ENCODE data around the gene SCAF1. TPM values are rescaled to one million over a fixed set of nuclear protein-coding genes. Genes with fewer than 3 reads are reported as not detected.
A peak's percentile ranks its signal among the peaks of the same experiment; 100 is the strongest.

Gene SCAF1
- total and polyA plus RNA-seq, 10 of the 15 experiments (the other 5 are each of a cell fraction or from before 2014, with no cell fraction given) = 0.18 to 77.0 (median 5.3) TPM

DNA sequence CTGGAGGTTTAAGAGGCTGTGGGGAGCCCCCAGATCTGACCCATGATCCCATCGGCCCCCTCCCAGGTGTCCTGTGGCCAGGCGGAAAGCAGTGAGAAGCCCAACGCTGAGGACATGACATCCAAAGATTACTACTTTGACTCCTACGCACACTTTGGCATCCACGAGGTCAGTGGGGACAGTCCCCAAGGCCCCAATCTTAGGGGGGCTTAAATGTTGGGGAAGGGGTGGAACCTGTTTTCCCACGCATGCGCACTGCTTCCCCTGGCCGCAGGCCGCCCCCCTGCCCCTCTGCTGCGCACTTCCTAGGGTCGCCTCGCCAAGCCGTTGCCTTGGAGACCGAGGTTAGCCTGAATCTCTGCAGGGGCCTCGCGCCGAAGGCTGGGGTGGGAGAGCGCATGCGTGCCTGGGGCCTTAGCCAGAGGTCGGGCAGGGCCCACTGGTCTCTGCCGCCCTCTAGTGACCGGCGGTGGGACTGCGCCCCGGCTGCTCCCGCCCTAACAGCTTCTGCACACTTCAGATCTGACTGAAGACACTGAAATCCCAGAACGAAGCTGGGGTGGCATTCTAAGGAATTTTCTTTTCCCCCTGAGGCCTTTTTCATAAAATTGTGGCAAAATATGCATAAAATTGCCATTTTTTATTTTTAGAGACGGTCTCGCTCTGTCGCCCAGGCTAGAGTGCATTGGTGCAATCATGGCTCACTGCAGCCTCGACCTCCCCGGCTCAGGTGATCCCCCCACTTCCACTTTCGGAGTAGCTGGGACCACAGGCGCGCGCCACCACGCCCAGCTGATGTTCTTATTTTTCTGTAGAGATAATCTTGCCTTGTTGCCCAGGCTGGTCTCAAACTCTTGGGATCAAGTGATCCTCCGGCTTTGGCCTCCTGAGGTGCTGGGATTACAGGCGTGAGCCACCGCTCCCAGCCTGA is 38.7 kb downstream of the SCAF1 start (continued):
- TF ChIP-seq, protein P1, sequence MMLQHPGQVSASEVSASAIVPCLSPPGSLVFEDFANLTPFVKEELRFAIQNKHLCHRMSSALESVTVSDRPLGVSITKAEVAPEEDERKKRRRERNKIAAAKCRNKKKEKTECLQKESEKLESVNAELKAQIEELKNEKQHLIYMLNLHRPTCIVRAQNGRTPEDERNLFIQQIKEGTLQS (IDR thresholded peaks at IDR 0.05; ENCODE audit: borderline replicate concordance, extremely low read depth, low read depth, low read length) = no peak
- TF ChIP-seq TCF12 (IDR thresholded peaks at IDR 0.05; ENCODE audit: low read depth, low read length) (no peak), RFX5 (IDR thresholded peaks at IDR 0.05; ENCODE audit: low read depth, low read length) (no peak), CHD4 (IDR thresholded peaks at IDR 0.05) (no peak), SMARCA5 (IDR thresholded peaks at IDR 0.05) (peak; percentile 71), SPI1 (IDR thresholded peaks at IDR 0.05; ENCODE audit: borderline replicate concordance, insufficient read depth, low read depth, low read length) (no peak), SRF (IDR thresholded peaks at IDR 0.05; ENCODE audit: low read depth in 2 of 2, low read length in 2 of 2) (no peak), TCF7 (IDR thresholded peaks at IDR 0.05; ENCODE audit: borderline replicate concordance) (no peak), IKZF1 (conservative IDR thresholded peaks at IDR 0.05) (no peak; the same call in 1 of the 2 replicates), BCL11A (IDR thresholded peaks at IDR 0.05; ENCODE audit: low read depth, low read length) (no peak), STAT1 (conservative IDR thresholded peaks at IDR 0.05) (0 out of 2 replicates have a peak, but pooled peaks have one; percentile 53), ASH2L (IDR thresholded peaks at IDR 0.05; ENCODE audit: borderline replicate concordance, low read depth) (no peak), RAD51 (IDR thresholded peaks at IDR 0.05) (no peak)
- TF ChIP-seq, protein P2, sequence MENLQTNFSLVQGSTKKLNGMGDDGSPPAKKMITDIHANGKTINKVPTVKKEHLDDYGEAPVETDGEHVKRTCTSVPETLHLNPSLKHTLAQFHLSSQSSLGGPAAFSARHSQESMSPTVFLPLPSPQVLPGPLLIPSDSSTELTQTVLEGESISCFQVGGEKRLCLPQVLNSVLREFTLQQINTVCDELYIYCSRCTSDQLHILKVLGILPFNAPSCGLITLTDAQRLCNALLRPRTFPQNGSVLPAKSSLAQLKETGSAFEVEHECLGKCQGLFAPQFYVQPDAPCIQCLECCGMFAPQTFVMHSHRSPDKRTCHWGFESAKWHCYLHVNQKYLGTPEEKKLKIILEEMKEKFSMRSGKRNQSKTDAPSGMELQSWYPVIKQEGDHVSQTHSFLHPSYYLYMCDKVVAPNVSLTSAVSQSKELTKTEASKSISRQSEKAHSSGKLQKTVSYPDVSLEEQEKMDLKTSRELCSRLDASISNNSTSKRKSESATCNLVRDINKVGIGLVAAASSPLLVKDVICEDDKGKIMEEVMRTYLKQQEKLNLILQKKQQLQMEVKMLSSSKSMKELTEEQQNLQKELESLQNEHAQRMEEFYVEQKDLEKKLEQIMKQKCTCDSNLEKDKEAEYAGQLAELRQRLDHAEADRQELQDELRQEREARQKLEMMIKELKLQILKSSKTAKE (IDR thresholded peaks at IDR 0.05; ENCODE audit: low read depth, poor library complexity, severe bottlenecking) = no peak
- TF ChIP-seq, protein P3, sequence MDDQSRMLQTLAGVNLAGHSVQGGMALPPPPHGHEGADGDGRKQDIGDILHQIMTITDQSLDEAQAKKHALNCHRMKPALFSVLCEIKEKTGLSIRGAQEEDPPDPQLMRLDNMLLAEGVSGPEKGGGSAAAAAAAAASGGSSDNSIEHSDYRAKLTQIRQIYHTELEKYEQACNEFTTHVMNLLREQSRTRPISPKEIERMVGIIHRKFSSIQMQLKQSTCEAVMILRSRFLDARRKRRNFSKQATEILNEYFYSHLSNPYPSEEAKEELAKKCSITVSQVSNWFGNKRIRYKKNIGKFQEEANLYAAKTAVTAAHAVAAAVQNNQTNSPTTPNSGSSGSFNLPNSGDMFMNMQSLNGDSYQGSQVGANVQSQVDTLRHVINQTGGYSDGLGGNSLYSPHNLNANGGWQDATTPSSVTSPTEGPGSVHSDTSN (IDR thresholded peaks at IDR 0.05; ENCODE audit: insufficient replicate concordance, low read depth, low read length) = no peak
- TF ChIP-seq, protein P4, sequence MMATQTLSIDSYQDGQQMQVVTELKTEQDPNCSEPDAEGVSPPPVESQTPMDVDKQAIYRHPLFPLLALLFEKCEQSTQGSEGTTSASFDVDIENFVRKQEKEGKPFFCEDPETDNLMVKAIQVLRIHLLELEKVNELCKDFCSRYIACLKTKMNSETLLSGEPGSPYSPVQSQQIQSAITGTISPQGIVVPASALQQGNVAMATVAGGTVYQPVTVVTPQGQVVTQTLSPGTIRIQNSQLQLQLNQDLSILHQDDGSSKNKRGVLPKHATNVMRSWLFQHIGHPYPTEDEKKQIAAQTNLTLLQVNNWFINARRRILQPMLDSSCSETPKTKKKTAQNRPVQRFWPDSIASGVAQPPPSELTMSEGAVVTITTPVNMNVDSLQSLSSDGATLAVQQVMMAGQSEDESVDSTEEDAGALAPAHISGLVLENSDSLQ (IDR thresholded peaks at IDR 0.05) = no peak
- TF ChIP-seq, protein P5, sequence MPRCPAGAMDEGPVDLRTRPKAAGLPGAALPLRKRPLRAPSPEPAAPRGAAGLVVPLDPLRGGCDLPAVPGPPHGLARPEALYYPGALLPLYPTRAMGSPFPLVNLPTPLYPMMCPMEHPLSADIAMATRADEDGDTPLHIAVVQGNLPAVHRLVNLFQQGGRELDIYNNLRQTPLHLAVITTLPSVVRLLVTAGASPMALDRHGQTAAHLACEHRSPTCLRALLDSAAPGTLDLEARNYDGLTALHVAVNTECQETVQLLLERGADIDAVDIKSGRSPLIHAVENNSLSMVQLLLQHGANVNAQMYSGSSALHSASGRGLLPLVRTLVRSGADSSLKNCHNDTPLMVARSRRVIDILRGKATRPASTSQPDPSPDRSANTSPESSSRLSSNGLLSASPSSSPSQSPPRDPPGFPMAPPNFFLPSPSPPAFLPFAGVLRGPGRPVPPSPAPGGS (IDR thresholded peaks at IDR 0.05; ENCODE audit: borderline replicate concordance, insufficient read depth, low read depth, low read length, poor library complexity, severe bottlenecking) = no peak
- TF ChIP-seq, protein P6, sequence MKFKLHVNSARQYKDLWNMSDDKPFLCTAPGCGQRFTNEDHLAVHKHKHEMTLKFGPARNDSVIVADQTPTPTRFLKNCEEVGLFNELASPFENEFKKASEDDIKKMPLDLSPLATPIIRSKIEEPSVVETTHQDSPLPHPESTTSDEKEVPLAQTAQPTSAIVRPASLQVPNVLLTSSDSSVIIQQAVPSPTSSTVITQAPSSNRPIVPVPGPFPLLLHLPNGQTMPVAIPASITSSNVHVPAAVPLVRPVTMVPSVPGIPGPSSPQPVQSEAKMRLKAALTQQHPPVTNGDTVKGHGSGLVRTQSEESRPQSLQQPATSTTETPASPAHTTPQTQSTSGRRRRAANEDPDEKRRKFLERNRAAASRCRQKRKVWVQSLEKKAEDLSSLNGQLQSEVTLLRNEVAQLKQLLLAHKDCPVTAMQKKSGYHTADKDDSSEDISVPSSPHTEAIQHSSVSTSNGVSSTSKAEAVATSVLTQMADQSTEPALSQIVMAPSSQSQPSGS (IDR thresholded peaks at IDR 0.05; ENCODE audit: low read length) = no peak
